ENCODE results near the gene KBTBD7.

DNA sequence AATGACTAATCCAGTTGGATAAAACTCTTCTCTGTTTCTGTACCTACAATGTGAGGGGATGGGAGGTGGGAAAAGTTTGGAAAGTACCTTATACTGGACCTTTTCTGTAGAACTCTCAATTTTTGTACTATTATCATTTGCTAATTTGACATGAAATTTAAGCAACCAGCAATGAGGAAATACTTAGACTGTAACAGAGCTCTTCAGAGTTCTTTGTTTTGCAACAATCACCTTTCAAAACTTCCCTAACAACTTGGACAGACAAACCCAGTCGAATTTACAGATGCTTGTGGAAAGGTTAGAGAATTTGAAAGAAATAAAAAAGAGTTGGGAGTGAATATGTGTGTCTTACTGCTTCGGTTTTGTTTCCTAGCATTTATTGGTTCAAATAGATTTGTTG, 16.8 kb downstream of the KBTBD7 start:
- TF ChIP-seq, protein P1, sequence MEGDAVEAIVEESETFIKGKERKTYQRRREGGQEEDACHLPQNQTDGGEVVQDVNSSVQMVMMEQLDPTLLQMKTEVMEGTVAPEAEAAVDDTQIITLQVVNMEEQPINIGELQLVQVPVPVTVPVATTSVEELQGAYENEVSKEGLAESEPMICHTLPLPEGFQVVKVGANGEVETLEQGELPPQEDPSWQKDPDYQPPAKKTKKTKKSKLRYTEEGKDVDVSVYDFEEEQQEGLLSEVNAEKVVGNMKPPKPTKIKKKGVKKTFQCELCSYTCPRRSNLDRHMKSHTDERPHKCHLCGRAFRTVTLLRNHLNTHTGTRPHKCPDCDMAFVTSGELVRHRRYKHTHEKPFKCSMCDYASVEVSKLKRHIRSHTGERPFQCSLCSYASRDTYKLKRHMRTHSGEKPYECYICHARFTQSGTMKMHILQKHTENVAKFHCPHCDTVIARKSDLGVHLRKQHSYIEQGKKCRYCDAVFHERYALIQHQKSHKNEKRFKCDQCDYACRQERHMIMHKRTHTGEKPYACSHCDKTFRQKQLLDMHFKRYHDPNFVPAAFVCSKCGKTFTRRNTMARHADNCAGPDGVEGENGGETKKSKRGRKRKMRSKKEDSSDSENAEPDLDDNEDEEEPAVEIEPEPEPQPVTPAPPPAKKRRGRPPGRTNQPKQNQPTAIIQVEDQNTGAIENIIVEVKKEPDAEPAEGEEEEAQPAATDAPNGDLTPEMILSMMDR (IDR thresholded peaks at IDR 0.05), result no peak
- TF ChIP-seq POLR2A (IDR thresholded peaks at IDR 0.05; ENCODE audit: low read depth) (no peak), POLR2AphosphoS5 (IDR thresholded peaks at IDR 0.05) (no peak), EP300 (IDR thresholded peaks at IDR 0.05) (no peak)

Measured in esophagus muscularis mucosa (tissue), 4 donors.